HG03565 (cell line): ENCODE measurements around the gene ARHGAP23.
"Not testable (repeated sequence)": the region's sequence is repeated elsewhere in the genome, so short reads cannot be mapped to it uniquely, and the experiment has no call there.

Source experiments
- ATAC-seq: cut with Tn5 transposase; IDR thresholded peaks from one replicate; pipeline ENCODE4 v1.9.1; 2021; ENCODE audit warnings: mild to moderate bottlenecking, moderate library complexity; ENCODE audit not compliant: unreplicated experiment

The ARHGAP23 gene

GRCh38 chr17:38420518-38420917, 7.7 kb upstream of the ARHGAP23 start:
- ATAC-seq = no peak

- ATAC-seq = no peak
These were observed 7.0 kb upstream of the ARHGAP23 start for GRCh38 chr17:38421171-38421841.

GRCh38 chr17:38421871-38422827, 6.1 kb upstream of the ARHGAP23 start:
- ATAC-seq = no peak

- no peak for ATAC-seq
These were observed 3.8 kb upstream of the ARHGAP23 start for GRCh38 chr17:38424297-38424972.

- no peak for ATAC-seq
These were observed 3.2 kb upstream of the ARHGAP23 start for GRCh38 chr17:38425031-38425430.

GRCh38 chr17:38425744-38426143, 2.5 kb upstream of the ARHGAP23 start:
- ATAC-seq = no peak

- no peak for ATAC-seq
These were observed 1.8 kb upstream of the ARHGAP23 start for GRCh38 chr17:38426441-38426840.

- no peak for ATAC-seq
These were observed 909 bp upstream of the ARHGAP23 start for GRCh38 chr17:38427160-38427949.

GRCh38 chr17:38428643-38429371, 543 bp downstream of the ARHGAP23 start:
- ATAC-seq = no peak

- ATAC-seq = no peak
These were observed 1.3 kb downstream of the ARHGAP23 start for GRCh38 chr17:38429476-38430100.

GRCh38 chr17:38430316-38430715, 2.1 kb downstream of the ARHGAP23 start:
- no peak for ATAC-seq

GRCh38 chr17:38430822-38431221, 2.6 kb downstream of the ARHGAP23 start:
- ATAC-seq = no peak

GRCh38 chr17:38431346-38432145, 3.3 kb downstream of the ARHGAP23 start:
- ATAC-seq = no peak

- no peak for ATAC-seq
These were observed 6.0 kb downstream of the ARHGAP23 start for GRCh38 chr17:38434178-38434665.

GRCh38 chr17:38435795-38436194, 7.5 kb downstream of the ARHGAP23 start:
- ATAC-seq = no peak

GRCh38 chr17:38436386-38436785, 8.1 kb downstream of the ARHGAP23 start:
- ATAC-seq = no peak

GRCh38 chr17:38437313-38437712, 9.0 kb downstream of the ARHGAP23 start:
- not testable (repeated sequence) for ATAC-seq

GRCh38 chr17:38439436-38439835, 11.2 kb downstream of the ARHGAP23 start:
- ATAC-seq = no peak
